Stimulated activated CD4-positive, alpha-beta T cell treated with anti-CD3 and anti-CD28 coated beads, Interleukin-15, amount 100 ng/mL, for 24 hours (primary cell): ENCODE measurements around the gene NADSYN1.

ENCODE experiments used
- DNase-seq: peaks from one replicate; pipeline ENCODE4 v3.0.0-alpha.2; 2020

Gene NADSYN1

DNA sequence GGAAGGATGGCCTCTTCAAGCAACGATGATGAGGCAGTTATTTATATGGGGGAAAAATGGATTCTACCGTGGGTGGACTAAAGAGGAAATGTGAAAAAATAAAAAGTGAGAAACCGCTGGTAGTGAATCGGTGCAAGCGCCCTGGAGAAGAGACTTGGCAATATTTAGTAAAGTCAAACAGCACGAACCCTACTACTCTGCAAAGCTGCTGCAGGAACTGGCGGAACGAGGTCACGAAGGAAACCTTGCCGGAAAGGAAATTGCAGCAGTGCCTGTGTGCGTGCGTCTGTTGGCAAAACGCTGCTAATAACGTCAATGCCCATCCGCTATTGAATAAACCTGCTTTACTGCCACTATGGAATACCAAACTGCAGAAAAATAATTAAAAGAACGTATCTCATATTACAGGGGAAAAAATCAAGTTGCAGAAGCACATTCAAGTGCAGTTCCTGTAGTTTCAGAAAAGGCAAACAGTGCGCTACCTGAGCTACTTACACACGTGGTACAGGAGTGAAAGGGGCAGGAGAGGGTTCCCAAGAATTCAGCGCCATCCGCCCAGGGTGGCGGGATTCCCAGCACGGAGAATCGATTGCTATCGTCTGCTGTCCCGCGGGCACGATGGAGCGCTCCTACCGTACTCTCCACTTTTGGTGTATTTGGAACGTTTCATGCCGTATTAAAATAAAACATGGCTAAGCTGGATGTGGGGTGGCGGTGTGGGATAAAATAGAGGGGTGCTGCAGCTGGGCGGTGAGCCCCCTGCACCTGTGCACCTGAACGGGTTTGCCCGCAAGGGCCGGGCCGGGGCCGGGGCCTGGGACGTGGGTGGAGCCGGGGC is 585 bp upstream of the NADSYN1 start:
- peak; percentile 58 for DNase-seq

DNA sequence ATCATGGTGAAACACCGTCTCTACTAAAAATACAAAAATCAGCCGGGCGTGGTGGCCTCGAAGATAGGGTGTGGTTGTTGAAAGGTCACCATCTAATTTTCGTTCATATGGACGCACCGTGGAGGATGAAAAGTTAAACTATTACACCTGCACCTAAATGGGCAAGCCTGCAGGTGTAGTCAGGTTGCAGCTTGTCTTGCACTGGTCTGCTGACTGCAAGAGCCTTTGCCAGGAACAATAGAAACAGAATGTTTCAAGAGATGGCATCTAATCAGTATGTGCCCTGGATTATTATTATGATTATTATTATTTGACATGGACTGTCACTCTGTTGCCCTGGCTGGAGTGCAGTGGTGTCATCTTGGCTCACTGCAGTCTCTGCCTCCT is 908 bp downstream of the NADSYN1 start:
- no peak for DNase-seq

DNA sequence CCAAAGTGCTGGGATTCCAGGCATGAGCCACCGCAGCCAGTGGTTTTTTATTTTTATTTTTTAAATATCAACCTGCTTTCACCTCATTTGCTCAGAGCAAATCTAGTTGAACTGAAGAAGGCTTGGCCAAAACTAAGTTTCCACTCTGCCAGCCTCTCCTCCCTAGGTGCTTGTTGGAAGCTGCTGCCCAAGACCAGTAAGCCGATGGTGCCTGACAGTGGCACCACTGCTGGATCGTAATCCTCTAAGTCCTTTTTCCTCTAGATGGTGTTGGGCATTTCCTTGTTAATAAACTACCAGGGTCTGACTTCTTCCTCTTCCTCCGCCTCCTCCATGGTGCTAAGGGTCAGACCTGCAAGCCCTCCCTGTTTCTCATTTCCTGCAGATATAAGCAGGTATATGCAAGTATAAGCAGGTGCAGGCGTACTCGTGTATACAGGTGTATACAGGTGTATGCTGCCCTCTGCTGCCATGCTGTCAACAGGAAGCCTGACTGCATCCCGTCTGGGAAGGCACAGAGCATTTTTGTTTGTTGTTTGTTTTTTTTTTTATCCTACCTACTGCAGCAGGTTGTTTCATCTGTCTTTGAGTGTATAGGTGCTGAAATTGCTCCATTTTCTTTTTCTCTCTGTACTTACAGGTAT is 1.6 kb downstream of the NADSYN1 start:
- no peak for DNase-seq

DNA sequence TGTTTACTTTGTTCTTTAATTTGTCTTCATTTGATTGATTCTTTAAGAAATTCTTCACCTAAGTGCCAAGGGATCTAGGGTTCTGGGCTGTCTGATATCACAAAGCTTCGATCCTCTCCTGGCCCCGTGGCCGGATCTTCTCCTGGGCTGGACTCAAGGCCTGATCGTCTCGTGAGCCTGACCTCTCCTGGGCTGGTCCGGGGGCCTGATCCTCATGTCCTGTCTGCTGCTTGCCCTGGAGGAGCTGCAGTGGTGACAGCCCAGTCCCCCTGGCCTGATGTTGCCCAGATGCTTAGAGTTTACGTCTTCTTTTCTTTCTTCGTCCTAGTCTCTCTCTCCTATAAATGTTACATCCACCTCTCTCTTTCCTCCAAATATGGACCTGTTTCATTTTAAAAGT is 3.3 kb downstream of the NADSYN1 start:
- DNase-seq, result no peak

DNA sequence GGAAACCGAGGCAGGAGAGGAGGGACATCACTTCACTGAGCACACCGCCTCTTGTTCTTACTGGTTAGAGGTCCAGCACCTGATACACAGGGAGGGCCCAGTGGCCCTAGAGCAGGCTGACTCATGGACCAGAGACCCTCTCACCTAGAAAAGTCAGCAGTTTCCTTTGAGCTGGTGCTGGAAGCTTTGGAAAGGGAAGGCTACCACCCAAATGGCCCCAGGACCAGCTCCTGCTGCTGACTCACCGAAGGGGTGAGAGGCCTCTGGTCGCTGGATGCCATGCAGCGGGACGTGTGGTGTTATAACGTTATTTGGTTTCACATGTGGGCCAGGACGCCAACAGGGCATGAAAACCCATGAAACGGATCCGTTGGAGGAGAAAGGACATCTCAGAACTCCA is 3.8 kb downstream of the NADSYN1 start:
- no peak for DNase-seq

DNA sequence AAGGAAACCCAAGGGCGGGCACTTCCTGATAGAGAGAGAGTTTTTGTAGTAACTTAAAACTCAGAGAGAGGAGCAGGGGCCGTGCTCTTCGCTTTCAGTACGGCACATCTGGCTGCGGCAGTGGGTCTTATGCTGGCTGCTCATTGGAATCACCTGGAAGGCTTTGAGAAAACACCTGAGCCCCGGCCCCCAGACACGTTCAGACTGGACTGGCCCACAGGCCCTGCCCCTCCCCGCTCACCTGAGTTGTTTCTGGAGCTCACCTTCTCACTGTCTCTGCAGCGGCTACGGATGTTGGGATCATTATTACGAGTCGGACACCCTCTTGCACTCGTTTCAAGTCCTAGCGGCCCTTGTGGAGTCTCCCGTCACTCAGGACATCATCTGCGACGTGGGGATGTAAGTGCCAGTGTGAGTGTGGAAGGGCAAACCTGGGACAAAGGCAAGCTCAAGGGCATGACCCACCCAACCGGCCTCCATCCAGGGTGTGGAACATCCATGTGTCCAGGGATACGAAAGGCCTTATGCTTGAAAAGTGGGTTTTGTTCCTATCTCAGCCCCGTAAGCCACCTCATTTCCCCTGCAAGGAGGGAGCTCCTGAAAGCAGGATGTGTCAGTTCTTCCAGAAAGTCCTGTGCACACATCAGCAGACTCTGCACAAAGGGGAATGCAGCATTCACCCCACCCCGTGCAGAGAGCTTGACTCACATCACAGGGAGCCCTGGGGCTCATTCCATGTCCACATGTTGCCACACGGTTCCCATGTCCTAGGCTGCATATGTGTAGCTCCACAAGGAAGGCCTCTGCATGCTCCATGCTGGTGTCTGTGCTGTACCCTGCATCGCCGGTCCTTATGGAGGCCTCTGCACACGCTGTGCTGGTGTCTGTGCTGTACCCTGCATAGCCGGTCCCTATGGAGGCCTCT is 5.4 kb downstream of the NADSYN1 start:
- DNase-seq, result no peak

DNA sequence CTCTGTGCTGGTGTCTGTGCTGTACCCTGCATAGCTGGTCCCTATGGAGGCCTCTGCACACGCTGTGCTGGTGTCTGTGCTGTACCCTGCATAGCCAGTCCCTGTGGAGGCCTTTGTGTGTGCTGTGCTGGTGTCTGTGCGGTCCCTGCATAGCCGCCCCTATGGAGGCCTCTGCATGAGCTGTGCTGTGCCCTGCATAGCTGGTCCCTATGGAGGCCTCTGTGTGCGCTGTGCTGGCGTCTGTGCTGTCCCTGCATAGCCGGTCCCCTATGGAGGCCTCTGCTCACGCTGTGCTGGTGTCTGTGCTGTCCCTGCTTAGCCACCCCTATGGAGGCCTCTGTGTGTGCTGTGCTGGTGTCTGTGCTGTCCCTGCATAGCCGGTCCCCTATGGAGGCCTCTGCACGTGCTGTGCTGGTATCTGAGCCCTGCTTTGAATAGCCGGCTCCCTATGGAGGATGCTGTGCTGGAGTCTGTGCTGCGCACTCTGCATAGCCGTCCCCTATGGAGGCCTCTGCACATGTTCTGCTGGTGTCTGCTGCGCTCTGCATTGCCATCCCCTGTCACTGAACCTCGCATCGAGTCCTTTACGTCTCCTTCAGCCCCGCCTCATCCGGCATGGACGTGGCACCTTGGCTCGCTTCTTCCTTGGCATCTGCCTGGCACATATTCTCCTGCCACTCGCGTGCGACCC is 6.2 kb downstream of the NADSYN1 start:
- no peak for DNase-seq

DNA sequence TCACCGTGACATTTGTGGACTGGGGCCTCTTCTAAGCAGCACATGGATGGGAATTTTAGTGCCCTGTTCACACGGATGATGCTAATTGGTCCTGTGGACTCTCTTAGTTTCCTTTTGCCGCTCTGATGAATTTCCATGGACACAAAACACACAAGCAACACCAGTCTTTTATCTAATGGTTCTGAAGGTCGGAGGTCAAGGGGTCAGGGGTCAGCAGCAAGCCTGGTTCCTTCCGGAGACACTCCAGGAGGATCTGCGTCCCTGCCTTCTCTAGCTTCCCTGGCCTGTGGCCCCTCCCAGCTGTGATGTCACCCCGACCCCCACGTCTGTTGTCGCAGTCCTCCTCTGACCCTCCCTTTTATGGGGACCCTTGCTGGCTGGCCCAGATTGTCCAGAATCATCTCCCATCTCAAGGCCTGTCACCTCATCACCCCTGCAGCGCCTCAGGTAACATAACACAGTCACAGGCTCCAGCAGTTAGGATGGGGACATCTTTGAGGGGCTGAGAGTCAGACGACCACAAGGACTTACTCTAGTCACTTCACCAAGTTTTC is 6.8 kb downstream of the NADSYN1 start:
- no peak for DNase-seq

DNA sequence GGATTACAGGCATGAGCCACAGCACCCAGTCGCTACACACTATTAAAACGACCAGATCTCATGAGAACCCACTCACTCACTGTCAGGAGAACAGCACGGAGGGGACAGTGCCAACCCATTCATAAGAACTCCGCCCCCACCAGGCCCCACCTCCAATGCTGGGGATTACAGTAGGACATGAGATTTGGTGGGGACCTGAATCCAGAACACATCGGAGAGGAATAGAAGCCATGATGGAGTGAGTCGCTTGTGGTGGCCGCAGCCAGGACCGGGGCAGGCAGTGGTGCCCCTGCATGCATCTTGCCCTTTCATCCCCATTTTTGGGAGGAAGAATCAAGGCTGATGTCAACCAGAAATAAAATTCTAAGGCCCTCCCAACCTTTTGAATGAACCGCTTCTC is 8.7 kb downstream of the NADSYN1 start:
- no peak for DNase-seq

DNA sequence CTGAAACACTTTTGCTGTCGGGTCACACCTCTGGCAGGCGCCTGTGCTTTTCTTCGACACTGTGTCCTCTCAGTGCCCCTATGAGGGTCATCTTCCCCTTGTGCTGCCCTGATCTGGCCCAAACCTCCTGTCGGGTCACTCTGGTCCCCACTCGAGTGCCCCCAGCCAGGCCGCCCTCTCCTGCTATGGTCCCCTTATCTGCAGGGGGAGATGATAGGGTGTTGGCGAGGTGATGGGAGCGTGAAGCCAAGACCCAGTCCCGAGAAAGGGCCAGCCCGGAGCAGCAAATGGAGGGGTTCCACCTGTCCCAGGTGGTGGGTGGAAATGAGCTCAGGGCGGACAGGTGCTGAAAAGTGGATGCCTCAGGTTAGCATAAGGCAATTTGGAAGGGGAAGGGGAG is 9.7 kb downstream of the NADSYN1 start:
- no peak for DNase-seq

DNA sequence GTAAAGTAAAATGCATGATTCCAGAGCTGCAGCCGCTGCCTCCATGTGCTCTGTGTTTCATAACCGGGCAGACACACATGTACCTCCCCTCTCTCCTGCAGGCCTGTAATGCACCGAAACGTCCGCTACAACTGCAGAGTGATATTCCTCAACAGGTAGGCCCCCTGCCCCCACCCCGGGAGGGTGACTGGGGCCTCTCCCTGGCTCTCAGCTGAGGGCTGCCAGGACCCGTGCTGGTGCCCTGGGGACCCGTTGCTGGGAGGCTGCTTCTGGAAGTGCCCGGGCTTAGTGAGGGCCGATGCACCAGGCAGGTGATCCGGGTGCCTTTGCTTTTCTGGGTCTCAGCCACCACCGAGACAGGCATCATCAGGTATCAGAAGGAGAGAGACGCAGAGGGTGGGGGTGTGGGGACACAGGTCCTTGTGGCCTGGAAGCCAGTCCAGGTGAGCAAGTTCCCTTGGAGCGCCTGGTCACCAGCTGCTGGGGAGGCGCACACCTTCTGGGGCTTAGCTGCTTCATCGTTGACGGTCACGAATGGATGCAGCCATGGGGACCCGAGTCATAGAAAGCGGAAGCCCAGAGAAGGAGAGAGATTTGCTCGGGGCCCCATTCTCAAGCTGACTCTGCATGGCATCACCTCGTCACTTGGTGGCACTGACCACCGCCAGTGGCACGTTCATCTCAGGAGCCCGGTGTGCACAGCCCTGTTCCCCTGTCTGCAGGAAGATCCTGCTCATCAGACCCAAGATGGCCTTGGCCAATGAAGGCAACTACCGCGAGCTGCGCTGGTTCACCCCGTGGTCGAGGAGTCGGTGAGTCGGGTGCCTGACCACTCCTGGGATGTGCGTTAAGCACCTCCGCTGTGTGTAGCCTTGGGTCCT is 10.6 kb downstream of the NADSYN1 start:
- DNase-seq, result no peak

DNA sequence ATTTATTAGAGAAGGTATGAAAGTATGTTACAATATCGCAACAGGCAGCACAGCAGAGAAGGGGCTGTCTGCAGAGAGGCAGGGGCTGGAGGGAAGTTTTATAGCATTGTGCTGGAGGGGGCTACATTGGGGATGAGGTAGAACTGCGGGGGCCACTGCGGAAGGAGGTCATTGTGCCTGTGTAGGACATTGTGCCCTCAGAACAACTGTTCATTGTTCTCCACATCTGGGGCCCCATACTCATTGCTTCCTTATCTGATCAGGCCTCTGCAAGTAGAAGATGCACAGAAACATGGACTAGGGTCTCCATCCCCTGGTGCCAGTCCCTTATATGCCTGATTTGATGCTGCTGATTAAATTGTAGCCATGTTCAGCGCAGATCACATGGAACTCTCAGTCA is 12.1 kb downstream of the NADSYN1 start:
- no peak for DNase-seq

DNA sequence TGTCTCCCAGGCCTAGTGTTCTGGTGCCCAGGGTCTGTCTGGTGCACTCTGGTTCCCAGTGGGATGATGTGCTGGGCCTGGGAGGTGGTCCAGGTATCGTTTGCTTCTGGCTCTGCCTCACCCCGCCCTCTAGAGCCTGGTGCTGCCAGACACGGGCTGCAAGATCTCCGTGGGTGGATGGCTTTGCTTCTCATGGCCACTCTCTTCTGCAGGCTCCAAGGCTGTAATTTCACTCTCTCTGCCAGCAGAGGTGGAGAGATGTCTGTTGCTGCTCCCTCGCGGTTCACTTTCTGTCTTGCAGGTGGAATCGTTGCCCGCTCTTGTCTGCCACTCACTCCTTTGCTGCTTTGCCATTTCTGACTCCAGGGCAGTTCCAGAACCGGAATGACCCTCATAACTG is 13.4 kb downstream of the NADSYN1 start:
- DNase-seq, result no peak

DNA sequence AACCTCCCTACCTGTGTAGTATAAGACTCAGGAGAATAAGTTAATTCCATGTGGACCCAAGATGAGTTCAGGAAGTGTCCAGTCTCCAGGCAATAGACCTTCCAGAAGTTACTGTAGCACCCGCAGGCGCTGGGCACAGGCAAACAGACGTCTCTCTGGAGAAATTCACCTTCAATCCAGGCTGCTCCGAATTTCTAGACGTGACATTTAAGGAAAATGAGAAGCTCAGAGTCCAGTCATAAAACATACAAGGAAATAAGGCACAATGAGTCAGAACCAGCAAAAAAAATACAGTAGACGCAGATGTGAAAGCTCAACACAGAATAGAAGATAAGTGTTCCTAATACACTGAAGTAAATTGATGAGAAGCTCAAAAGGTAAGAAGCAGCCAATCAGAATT is 14.2 kb downstream of the NADSYN1 start:
- no peak for DNase-seq

DNA sequence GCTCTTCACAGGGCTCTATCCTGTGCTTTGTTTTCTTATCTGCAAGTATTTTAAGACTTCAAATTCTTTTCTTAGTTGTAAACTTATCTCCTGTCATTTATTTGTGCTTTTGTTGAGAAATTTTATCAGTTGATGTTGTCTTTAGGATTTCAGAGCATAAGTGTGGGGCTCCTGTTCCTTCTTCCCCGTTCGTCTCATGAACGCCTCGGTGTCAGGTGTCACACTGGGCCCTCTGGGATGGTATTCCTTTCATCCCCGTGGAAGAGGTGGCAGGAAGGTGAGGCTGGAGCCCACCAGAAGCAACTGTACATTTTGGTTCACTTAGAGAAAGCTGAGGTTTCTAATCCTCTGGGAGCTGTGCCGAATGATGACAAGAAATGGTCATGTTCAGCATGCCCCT is 17.9 kb downstream of the NADSYN1 start:
- DNase-seq, result no peak

DNA sequence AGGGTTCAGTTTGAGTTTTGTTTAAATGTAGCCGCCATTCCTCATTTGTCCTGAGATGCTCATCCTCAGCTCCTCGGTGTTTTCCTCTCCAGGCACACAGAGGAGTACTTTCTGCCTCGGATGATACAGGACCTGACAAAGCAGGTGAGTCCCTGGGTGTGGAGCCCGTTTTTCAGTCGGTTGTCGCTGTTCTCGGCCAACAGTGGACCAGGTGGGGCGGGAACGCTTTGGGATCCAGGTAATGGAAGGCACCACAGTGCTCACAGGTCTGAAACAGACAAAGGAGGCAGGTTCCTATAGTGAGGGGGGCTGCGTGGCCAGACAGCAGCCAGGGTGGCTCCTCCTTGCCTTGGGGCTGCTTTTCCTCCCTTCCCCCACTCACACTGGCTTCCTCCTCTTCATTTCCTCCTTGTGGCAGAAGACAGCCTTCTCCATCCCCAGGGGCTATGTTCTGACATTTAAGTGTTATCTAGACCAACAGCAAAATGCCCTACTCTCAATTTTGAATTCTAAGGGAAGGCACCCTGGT is 19.4 kb downstream of the NADSYN1 start:
- no peak for DNase-seq

DNA sequence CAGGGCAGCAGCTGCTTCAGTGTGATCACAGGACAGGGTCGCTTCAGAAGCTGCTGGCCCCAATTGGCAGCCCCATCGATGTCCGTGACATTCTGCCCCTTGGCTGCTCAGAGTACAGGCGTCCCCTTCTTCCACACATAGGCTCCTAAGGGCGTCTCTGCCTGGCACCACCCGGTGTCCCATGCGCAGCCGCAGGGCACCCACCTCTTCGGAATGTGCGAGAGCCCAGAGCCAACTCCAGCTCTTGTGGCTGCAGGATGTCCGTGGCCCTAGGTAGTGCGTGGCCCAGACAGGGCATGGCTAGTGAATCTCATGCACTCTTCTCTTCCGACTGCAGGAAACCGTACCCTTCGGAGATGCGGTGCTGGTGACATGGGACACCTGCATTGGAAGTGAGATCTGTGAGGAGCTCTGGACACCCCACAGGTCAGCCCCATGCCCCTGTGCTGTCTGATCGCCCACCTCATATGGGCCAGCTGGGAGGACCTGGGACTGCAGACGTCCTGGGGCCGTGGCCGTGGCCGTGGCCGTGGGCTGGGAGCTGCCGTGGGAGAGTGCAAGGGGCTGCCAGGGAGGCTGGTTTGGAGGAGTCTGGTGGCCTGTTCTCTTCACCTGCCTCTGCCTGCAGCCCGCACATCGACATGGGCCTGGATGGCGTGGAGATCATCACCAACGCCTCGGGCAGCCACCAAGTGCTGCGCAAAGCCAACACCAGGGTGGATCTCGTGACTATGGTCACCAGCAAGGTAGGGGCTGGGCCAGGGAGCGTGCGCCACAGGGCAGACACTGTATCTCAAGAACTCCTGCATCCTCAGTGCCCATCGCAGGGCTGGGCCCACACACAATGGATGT is 20.2 kb downstream of the NADSYN1 start:
- DNase-seq, result no peak

DNA sequence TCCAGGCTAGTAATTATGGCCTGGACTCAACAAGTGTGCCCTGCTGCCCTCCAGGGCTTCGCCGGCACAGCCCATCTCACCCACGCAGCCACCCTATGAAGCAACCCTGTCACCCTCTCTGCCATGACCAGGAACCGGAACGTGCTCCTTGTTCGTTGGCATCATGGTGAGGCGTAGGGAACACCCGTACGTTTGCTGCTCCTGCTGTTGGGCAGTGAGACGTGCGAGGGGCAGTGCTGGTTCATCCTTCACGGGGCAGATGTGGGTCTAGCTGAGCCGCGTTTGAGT is 20.7 kb downstream of the NADSYN1 start:
- no peak for DNase-seq

DNA sequence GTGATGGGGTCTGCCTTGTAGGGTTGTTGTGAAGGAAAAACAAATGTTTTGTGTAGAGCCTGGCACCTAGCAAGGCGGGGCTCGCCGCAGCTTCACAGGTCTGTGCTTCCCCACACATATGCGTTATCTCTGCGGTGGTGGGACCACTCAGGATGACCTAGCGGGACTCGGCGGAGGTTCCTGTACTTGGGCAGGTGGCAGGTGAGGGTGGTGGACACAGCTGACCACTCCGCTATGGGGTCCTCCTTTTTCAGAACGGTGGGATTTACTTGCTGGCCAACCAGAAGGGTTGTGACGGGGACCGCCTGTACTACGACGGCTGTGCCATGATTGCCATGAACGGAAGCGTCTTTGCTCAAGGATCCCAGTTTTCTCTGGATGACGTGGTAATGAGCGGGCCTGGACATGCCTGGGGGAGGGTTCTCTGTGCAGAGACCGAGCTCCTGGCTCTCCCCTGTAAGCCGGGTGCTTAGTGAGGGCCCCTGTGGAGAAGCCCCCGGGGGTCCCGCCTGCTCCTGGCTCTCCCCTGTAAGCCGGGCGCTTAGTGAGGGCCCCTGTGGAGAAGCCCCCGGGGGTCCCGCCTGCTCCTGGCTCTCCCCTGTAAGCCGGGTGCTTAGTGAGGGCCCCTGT is 21.3 kb downstream of the NADSYN1 start:
- no peak for DNase-seq
